Skin epidermis (tissue), 12 donors: ENCODE results near the gene PRLHR.

Source experiments
- H3K27ac ChIP-seq, 21 experiments: fragments of 200-600 bp; sonication (generic) in 11 of 21; one replicate each; pipeline ENCODE4 v1.5.0; 2020; ENCODE audit warnings: mild to moderate bottlenecking in 3 of 21, inconsistent platforms in 2 of 21, moderate library complexity in 2 of 21
- H3K4me3 ChIP-seq, 7 experiments: fragments of 200-600 bp; sonication (generic) in 2 of 7; one replicate each; pipeline ENCODE4 v1.5.0; 2020; ENCODE audit warnings: inconsistent platforms in 2 of 7, mild to moderate bottlenecking in 2 of 7, moderate library complexity in 1 of 7

Gene PRLHR

DNA sequence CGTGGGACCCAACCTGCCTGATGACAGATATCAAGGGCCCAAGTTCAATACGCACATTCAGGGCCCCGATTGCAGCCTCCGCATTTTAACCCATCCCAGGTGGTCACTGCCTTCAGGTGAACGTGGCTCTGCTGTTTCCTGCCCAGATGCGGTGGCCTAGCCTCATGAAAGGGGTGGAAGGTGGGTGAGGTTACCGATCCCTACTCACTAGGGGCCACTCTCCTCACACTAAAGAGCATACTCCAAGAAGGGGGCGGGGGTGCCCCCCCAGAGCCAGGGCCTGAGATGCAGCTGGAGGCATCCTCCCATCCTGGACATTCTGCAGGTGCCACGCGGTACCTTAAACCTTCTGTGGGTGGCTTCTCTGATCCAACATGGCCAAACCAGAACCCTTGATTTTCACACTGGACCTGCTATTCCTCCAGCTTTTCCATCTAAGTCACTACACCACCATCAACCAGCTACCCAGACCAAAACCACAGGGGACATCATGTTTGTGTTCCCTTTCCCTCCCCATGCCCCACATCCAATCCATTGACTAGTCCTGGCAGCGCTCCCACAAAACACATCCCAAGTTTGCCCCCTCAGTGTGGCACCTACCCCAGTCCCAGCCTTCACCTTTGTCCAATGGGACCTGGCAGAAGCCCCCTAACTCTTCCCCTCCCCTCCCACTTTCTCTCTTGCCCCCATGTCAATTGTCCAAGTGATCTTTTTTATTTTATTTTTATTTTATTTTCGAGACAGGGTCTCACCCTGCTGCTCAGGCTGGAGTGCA is 30.0 kb downstream of the PRLHR start:
- Histone ChIP-seq H3K4me3 (no peak overlapping the region), H3K27ac (no peak overlapping the region)

DNA sequence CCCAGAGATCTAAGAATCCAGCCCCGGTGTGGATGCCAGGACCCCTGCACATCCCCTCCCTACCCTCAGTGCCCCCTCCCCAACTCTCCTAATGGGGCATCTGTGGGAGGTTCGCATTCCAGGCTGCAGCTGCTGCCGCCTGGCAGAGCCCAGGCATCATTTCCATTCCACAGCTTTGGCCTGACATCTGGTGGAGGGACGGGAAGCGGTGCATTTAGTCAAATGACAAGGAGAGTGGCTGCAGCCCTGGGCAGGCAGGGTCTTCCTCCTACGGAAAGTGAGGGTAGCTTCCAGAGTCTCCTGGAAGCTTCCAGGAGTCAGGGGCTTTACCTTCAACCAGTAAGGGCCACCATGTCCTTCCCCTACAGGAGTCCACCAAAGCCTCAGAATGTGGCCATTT is 30.8 kb downstream of the PRLHR start:
- no peak overlapping the region for H3K27ac ChIP-seq

DNA sequence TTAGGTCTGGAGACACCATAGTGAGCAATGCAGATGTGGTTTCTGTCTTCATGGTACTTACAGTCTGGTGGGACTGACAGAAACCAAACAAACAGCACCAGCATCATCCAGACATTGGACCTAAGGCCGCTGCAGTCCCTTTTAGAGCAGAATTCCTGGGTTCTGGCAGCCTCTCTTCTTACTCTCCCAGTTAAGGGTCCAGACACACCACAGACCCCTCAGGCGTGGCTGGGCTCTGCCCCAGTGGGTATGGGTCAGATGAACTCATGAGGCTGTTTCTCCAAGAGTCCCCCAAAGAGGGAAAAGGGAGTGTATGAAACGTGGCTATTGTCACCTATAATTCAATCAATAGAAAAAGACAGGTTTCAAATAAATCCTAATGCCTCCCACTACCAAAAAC is 31.3 kb downstream of the PRLHR start:
- Histone ChIP-seq H3K27ac (no peak overlapping the region), H3K4me3 (no peak overlapping the region)

More for the DNA sequence above, 30.8 kb downstream of the PRLHR start:
- no peak overlapping the region for H3K4me3 ChIP-seq

DNA sequence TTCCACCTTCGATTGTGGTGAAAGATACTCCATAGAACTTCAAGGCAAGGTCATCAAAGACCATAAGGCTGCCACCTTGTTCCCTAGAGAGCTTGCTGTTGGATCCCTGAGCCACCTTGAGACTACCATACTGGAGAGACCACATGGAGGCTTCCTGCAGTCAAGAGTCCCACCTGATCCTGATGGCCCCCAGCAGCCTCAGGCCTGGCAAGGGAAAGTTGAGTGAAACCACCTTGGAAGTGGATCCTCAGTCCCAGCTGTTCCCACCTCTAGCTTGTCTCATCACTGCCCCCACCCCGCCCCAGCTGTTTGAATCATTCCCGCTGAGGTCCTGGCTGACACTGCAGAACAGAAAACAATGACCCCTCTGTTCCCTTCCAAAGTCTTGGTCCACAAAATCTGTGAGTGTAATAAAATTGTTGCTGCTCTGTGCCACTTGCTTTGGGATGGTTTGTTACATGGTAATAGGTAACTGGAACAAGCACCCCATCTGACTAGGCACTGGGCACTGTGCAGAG is 32.0 kb downstream of the PRLHR start:
- Histone ChIP-seq H3K27ac (no peak overlapping the region), H3K4me3 (no peak overlapping the region)

DNA sequence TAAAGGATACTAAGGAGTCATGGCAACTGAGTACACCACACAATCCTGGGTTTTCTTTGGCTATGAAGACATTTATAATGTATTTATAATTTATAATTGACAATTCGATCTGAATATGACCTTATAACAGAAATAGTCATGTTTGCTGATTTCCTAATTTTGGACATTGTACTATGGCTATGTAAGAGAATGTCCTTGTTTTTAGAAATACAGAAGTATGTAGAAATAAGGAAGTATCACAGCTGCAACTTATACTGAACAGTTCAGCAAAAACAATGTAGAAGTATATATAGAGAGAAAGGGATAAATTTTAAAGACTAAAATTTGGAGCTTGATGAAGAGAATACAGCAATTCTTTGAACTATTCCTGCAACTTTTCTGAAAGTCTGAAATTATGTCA is 32.6 kb downstream of the PRLHR start:
- H3K27ac ChIP-seq: no peak overlapping the region

DNA sequence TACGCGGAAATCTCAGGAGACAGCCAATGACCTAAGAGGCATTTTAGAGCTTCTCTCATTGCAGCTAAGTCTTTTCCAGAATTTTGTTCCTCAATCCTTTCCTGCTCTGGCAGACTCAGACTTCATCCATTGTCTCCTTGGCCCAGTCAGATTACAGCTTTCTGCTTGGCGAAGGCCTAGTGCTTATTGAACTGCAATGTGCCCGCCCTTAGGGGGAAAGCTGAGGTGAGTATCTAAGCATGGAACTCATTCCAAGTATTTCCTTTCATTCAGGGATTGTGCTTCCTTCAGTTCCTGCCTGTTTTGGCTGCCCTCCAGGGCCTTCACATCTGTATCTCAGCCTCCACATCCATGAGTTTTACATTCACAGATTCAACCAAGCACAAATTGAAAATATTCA is 37.5 kb downstream of the PRLHR start:
- H3K4me3 ChIP-seq: no peak overlapping the region
- H3K27ac ChIP-seq: no peak overlapping the region

More for the DNA sequence above, 32.6 kb downstream of the PRLHR start:
- H3K4me3 ChIP-seq: no peak overlapping the region

DNA sequence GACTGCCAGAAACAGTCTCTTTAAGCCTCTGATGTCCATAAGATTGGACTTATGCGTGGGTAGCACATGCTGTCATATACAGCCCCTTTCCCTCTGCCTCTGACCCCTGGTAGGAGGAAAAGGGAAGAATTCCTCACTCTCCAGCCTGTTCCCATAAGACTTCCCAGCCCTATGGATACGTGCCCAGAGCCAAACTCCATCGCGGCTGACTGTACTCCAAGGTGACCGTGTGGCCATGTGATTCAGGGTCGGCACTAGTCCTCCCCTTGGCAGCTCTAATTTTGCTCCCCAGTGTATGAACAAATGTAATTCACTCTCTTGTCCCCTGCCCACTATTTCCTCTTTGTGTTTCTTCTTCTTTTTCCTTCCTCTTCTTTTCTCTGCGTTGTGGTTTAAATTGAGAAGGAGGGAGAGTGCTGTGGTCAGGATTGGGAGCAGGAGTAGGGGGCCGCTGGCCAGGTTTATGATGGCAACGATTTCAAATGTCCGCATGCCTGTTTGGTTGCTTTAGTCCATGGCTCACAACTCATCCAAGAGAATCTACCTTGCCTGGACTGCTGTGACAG is 43.8 kb downstream of the PRLHR start:
- H3K27ac ChIP-seq: no peak overlapping the region
- no peak overlapping the region for H3K4me3 ChIP-seq

DNA sequence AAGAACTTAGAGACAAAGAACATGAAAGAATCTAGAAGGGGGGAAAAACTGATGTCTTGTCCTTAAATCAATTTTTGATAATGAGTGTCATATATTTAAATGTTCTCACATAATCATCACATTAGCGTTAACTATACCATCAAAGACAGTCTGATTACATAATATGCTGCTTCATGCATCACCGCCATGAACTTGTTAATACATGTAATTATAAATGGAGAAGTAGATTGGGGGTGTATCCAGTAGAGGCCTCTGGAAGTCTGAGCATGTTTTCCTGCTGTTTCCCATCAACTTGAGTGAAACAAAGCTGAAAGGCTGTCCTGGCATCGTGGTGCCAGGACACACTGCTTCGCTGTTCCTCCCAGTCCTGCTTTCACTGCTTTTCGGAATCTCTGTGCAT is 48.2 kb downstream of the PRLHR start:
- no peak overlapping the region for H3K4me3 ChIP-seq

DNA sequence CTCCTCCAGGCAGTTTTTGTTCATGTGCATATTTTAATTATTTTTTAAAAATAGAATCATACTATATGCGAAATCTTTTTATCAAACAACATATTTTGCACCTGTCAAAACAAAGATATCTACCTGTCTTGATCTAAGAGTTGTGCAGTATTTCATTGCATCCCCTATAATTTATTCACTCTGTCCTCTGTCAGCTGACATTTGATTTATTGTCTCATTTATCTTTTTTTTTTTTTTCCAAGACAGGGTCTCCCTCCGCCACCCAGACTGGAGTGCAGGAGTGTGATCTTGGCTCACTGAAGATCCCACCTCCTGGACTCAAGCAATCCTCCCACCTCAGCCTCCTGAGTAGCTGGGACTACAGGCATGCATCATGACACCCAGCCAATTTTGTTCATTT is 49.0 kb downstream of the PRLHR start:
- H3K4me3 ChIP-seq: no peak overlapping the region
- no peak overlapping the region for H3K27ac ChIP-seq

More for the DNA sequence above, 48.2 kb downstream of the PRLHR start:
- H3K27ac ChIP-seq: no peak overlapping the region

DNA sequence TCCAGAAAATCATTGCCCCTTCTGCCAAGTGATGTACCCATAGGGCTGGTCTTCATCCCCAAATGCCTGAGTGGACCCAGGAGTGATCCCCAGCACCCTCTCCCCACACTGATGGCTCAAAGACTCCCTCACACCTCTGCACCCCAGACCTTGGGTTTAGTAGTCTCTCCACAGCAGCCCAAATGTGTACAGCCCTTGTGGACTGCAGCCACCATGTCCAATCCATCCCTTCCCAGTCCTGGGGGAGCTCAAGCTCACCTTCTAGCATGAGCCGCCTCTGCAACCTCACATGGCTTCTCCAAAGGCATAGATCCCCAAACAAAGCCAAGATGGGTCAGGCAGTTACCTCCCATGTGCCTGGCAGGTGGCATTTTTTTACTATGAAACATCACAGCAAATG is 50.1 kb downstream of the PRLHR start:
- H3K27ac ChIP-seq: no peak overlapping the region

DNA sequence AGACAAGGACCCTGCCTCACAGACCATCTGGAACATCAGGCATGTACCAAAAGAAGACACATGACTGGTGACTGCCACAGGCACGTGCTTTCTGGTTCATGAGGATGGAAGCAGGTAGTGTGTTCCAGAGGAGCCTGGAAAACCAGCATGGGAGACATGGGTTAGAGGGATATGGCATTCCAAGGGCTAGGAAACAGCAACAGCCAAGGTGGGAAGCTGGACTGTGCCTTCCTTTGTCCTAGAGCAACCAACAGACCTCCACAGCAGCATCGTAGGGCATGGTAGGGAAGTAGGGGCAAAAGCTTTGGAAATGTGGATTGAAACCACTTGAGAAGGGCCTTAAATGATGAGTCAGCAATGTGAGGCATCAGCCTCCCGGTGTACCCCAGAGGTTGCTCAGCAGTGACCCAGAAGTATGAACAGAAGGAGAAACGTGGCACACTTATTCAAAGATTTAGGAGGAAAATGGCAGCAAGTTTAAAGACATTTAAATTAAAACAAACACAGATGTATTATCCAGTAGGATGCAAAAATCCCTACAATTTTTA is 51.0 kb downstream of the PRLHR start:
- H3K4me3 ChIP-seq: no peak overlapping the region
- H3K27ac ChIP-seq: no peak overlapping the region

More for the DNA sequence above, 50.1 kb downstream of the PRLHR start:
- H3K4me3 ChIP-seq: no peak overlapping the region

DNA sequence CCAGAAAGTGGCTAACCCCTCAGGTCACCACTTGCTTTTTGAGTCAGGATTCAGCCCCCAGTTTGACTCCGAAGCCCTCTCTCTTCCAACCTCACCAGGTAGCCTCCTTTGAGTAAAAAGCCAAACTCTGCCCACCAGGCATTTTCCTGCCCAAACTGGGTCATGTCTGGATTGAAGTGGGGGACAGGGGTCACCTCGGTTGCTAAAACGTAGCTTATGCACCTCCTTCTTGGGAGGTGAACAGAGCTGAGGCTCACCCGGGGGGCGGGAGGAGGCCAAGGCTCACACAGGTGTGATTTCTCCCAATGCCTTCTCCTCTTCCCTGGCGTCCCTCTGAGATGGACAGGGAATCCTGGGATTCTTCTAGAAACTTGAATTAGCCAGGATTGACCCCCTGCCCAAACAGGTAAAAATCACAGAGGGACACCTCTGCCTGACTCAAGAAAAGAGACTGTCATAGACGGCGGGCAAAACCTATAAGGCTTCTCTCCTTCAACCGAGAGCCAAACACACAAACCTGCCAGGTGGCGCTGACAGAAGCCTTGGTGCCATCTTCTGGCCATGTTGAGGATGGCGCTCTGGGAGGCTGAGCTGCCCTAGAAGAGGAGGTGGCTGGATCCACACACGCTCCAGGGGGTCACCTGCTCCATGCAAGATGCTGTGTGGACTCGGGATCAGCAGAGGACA is 51.6 kb downstream of the PRLHR start:
- Histone ChIP-seq H3K4me3 (no peak overlapping the region), H3K27ac (no peak overlapping the region)

DNA sequence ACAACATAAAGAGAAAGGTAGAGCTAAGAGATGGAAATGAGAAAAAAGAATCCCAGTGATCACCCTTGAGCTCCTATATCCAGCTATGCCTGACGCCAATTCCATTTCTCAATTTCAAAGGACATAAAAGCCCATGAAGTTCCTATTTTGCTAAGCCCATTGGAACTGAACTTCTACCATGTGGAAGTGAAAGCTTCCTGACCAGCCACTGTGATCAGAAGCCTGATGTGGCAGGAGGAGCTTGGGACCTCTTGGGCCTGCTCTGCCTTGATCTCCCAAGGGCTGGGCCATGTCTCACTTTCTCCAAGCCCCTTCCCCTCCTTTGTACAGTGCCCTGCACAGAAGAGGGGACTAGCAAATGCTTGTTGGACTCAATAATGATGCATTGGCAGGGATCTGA is 52.7 kb downstream of the PRLHR start:
- Histone ChIP-seq H3K27ac (no peak overlapping the region), H3K4me3 (no peak overlapping the region)

DNA sequence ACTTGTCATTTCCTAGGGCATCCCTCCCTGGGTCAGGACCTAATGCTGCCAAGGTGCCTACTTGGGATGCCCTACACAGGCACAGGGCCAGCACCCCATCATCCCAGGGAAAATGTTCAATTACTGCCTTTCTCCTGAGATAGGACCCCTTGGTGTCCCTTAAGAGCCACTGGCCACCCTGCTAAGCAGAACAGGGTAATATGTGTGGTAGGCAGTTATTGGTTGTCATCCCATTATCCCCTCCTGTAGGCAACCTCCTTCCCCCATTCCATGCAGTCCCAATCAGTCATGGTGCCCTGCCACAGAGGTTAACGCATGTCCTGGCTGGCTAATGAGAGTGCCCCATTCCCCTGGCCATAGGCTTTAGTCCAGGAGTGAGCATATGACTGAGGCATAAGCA is 53.2 kb downstream of the PRLHR start:
- Histone ChIP-seq H3K4me3 (no peak overlapping the region), H3K27ac (no peak overlapping the region)

DNA sequence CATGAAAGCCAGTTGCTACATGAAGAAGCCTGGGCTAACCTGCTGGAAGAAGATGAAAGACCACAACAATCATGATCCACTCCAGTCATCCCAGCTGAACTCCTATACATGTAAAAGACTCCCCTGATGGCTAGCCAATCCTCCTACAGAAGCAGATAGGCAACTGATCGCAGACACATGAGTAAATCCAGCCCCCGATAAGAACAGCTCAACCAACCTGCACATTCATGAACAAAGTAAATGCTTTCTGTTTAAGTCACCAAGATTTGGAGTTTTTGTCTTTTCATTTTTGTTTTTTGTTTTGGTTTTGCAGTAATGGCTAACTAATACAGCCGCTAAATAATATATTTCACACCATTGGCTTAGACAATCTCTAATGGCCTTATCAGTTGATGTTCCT is 53.7 kb downstream of the PRLHR start:
- H3K4me3 ChIP-seq: no peak overlapping the region

More for the DNA sequence above, 53.7 kb downstream of the PRLHR start:
- H3K27ac ChIP-seq: no peak overlapping the region
